ENCODE results near the gene AHSG.

GRCh38 chr3:186583831-186584230 is 29.0 kb upstream of the AHSG start:
- TF ChIP-seq, protein P1, sequence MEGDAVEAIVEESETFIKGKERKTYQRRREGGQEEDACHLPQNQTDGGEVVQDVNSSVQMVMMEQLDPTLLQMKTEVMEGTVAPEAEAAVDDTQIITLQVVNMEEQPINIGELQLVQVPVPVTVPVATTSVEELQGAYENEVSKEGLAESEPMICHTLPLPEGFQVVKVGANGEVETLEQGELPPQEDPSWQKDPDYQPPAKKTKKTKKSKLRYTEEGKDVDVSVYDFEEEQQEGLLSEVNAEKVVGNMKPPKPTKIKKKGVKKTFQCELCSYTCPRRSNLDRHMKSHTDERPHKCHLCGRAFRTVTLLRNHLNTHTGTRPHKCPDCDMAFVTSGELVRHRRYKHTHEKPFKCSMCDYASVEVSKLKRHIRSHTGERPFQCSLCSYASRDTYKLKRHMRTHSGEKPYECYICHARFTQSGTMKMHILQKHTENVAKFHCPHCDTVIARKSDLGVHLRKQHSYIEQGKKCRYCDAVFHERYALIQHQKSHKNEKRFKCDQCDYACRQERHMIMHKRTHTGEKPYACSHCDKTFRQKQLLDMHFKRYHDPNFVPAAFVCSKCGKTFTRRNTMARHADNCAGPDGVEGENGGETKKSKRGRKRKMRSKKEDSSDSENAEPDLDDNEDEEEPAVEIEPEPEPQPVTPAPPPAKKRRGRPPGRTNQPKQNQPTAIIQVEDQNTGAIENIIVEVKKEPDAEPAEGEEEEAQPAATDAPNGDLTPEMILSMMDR (IDR thresholded peaks at IDR 0.05; ENCODE audit: insufficient read depth, low read depth, low read length), result no peak
- no peak for TF ChIP-seq EZH2 (IDR thresholded peaks at IDR 0.05; ENCODE audit: insufficient read depth, low read length)

Measured in astrocyte (in vitro differentiated cells and primary cell).